ENCODE measurements around the gene APPL2.
"Not testable (repeated sequence)": the region's sequence is repeated elsewhere in the genome, so short reads cannot be mapped to it uniquely, and the experiment has no call there.

The APPL2 gene

GRCh38 chr12:105198961-105199360 lies 37.0 kb downstream of the APPL2 start:
- no peak for DNase-seq (ENCODE audit: low read depth in 3 of 3, low spot score in 1 of 3)

- no peak for DNase-seq (ENCODE audit: low read depth in 3 of 3, low spot score in 1 of 3)
Measured at GRCh38 chr12:105196090-105196489, 39.9 kb downstream of the APPL2 start.

GRCh38 chr12:105194947-105195346 lies 41.0 kb downstream of the APPL2 start:
- no peak for DNase-seq (ENCODE audit: low read depth in 3 of 3, low spot score in 1 of 3)

- no peak for DNase-seq (ENCODE audit: low read depth in 3 of 3, low spot score in 1 of 3)
Measured at GRCh38 chr12:105192624-105193225, 43.2 kb downstream of the APPL2 start.

GRCh38 chr12:105190530-105190929 lies 45.4 kb downstream of the APPL2 start:
- DNase-seq (ENCODE audit: low read depth in 3 of 3, low spot score in 1 of 3) = no peak

GRCh38 chr12:105189293-105189692 lies 46.7 kb downstream of the APPL2 start:
- no peak for DNase-seq (ENCODE audit: low read depth in 3 of 3, low spot score in 1 of 3)

- not testable (repeated sequence) for DNase-seq (ENCODE audit: low read depth in 3 of 3, low spot score in 1 of 3)
Measured at GRCh38 chr12:105183976-105184375, 52.0 kb downstream of the APPL2 start.

- DNase-seq (ENCODE audit: low read depth in 3 of 3, low spot score in 1 of 3) = not testable (repeated sequence)
Measured at GRCh38 chr12:105183406-105183805, 52.6 kb downstream of the APPL2 start.

GRCh38 chr12:105179114-105179513 lies 56.9 kb downstream of the APPL2 start:
- DNase-seq (ENCODE audit: low read depth in 3 of 3, low spot score in 1 of 3) = not testable (repeated sequence)

- no peak for DNase-seq (ENCODE audit: low read depth in 3 of 3, low spot score in 1 of 3)
Measured at GRCh38 chr12:105177208-105177607, 58.8 kb downstream of the APPL2 start.

GRCh38 chr12:105175397-105175990 lies 60.5 kb downstream of the APPL2 start:
- no peak for DNase-seq (ENCODE audit: low read depth in 3 of 3, low spot score in 1 of 3)

- DNase-seq (ENCODE audit: low read depth in 3 of 3, low spot score in 1 of 3) = no peak
Measured at GRCh38 chr12:105171691-105172436, 64.1 kb downstream of the APPL2 start.

GRCh38 chr12:105170139-105170538 lies 65.8 kb downstream of the APPL2 start:
- DNase-seq (ENCODE audit: low read depth in 3 of 3, low spot score in 1 of 3) = no peak

GRCh38 chr12:105168006-105168405 lies 68.0 kb downstream of the APPL2 start:
- no peak for DNase-seq (ENCODE audit: low read depth in 3 of 3, low spot score in 1 of 3)

GRCh38 chr12:105167346-105167745 lies 68.6 kb downstream of the APPL2 start:
- DNase-seq (ENCODE audit: low read depth in 3 of 3, low spot score in 1 of 3) = no peak

- DNase-seq (ENCODE audit: low read depth in 3 of 3, low spot score in 1 of 3) = no peak
Measured at GRCh38 chr12:105166736-105167135, 69.2 kb downstream of the APPL2 start.

GRCh38 chr12:105164068-105164467 lies 71.9 kb downstream of the APPL2 start:
- no peak for DNase-seq (ENCODE audit: low read depth in 3 of 3, low spot score in 1 of 3)

- DNase-seq (ENCODE audit: low read depth in 3 of 3, low spot score in 1 of 3) = no peak
Measured at GRCh38 chr12:105162174-105162573, 73.8 kb downstream of the APPL2 start.

GRCh38 chr12:105158876-105159275 lies 77.1 kb downstream of the APPL2 start:
- DNase-seq (ENCODE audit: low read depth in 3 of 3, low spot score in 1 of 3) = no peak

GRCh38 chr12:105157606-105158005 lies 78.4 kb downstream of the APPL2 start:
- no peak for DNase-seq (ENCODE audit: low read depth in 3 of 3, low spot score in 1 of 3)

GRCh38 chr12:105156260-105156659 lies 79.7 kb downstream of the APPL2 start:
- DNase-seq (ENCODE audit: low read depth in 3 of 3, low spot score in 1 of 3) = no peak

- DNase-seq (ENCODE audit: low read depth in 3 of 3, low spot score in 1 of 3) = no peak
Measured at GRCh38 chr12:105142259-105142658, 93.7 kb downstream of the APPL2 start.

All from stimulated activated CD4-positive, alpha-beta T cell treated with anti-CD3 and anti-CD28 coated beads, TNF-alpha, amount 100 ng/mL, for 1 hour (primary cell).